H1 (cell line): Measurements from ENCODE around the gene TTC27. TPM values are rescaled to one million over a fixed set of nuclear protein-coding genes. Genes with fewer than 3 reads are reported as not detected.

Experiments
- CEBPB ChIP-seq: IDR thresholded peaks from 2 replicates; pipeline ENCODE4 v1.6.1; 2012; ENCODE audit warnings: low read depth, low read length
- EGR1 ChIP-seq: IDR thresholded peaks from 2 replicates; pipeline ENCODE4 v1.6.1; 2011; ENCODE audit warnings: low read depth, low read length, borderline replicate concordance
- EP300 ChIP-seq, 2 experiments: IDR thresholded peaks; 1 replicate in 1 of 2; 2 replicates in 1 of 2; pipeline ENCODE4 v1.6.1; 2011 to 2012; ENCODE audit warnings: low read depth in 2 of 2, low read length in 2 of 2, mild to moderate bottlenecking in 2 of 2, borderline replicate concordance in 1 of 2, inconsistent platforms in 1 of 2, moderate library complexity in 1 of 2
- GABPA ChIP-seq: IDR thresholded peaks from 2 replicates; pipeline ENCODE4 v1.6.1; 2011; ENCODE audit warnings: mild to moderate bottlenecking, low read length, moderate library complexity, borderline replicate concordance; ENCODE audit not compliant: insufficient read depth
- KDM1A ChIP-seq: fragments of 200-600, 300-600 bp; sonication (generic); IDR thresholded peaks from 2 replicates; pipeline ENCODE4 v1.7.1; 2016; ENCODE audit warnings: mild to moderate bottlenecking, low read length, borderline replicate concordance
- SRF ChIP-seq: IDR thresholded peaks from 2 replicates; pipeline ENCODE4 v1.6.1; 2011; ENCODE audit warnings: mild to moderate bottlenecking, low read depth, low read length, moderate library complexity
- SUZ12 ChIP-seq: fragments of 200-600 bp; sonication (generic); IDR thresholded peaks from 2 replicates; pipeline ENCODE4 v1.6.1; 2012; ENCODE audit warnings: mild to moderate bottlenecking, inconsistent platforms, low read length, moderate library complexity, mixed read lengths
- polyA plus RNA-seq, 7 experiments: library from polyadenylated mRNA; depleted of rRNA in 3 of 7; stranded (reverse) in 5 of 7; unstranded in 2 of 7; fragments of >200 nt in 5 of 7; fragments of 200-250 nt in 2 of 7; gene quantifications; 1 replicate in 5 of 7; 2 replicates in 1 of 7; 4 replicates in 1 of 7; pipeline versions ENCODE4 v1.2.1 to v1.2.3, GENCODE V29; 2011 to 2013; ENCODE audit warnings: missing spikeins in 2 of 7, mixed read lengths in 2 of 7
- total RNA-seq: library from RNA; stranded (reverse); fragmentation: NEBNext Ultra II Directional; extraction: Animal tissue kit (Norgen Biotek cat#: 25700); gene quantifications from 2 replicates; pipeline ENCODE4 v1.2.1, GENCODE V29; 2021

Gene TTC27
- total and polyA plus RNA-seq, 2 of the 8 experiments (the other 6 are each of a cell fraction or from before 2014, with no cell fraction given), result 13.8 to 29.1 TPM

DNA sequence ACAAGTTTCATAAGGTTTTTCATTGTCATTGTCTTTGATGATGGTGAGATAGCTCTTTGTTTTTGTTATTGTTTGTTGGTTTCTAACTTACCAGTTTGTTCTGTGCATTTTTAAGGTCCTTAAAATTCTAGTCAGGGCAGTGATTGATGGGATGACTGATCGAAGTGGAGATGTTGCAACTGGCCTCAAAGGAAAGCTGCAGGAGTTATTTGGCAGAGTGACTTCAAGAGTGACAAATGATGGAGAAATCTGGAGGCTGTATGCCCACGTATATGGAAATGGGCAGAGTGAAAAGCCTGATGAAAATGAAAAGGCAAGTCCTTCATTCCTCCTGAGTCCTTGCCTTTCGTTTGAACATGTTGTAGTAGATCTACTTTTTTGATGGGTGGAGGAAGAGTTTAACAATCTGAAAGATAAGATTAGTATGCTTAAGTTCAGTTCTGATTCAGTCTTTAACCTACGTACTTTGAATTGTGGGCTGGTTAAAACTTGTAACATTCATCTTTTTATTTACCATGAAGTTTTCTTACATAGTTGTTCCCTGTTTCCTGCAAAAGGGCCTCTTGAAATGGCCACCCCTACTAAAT, 183.2 kb downstream of the TTC27 start (continued):
- TF ChIP-seq CEBPB (no peak), GABPA (no peak), KDM1A (no peak), EP300 (IDR thresholded peaks at IDR 0.05; ENCODE audit: borderline replicate concordance in 1 of 2, low read depth in 2 of 2, low read length in 2 of 2) (no peak), EGR1 (no peak), SRF (no peak), SUZ12 (no peak)
